HEK293 (cell line): ENCODE data around the gene EPHX1.

Experiments
- AEBP2 ChIP-seq: fragments of 450-650 bp; formaldehyde crosslinking; IDR thresholded peaks from 2 replicates; pipeline ENCODE4 v1.5.1; 2016; ENCODE audit warnings: missing biosample characterization, missing genetic modification characterization, borderline replicate concordance
- BCL11A ChIP-seq: fragments of 450-650 bp; formaldehyde crosslinking; IDR thresholded peaks from 2 replicates; pipeline ENCODE4 v1.5.1; 2016; ENCODE audit warnings: low read depth, missing biosample characterization, missing genetic modification characterization
- GFI1B ChIP-seq: fragments of 450-650 bp; formaldehyde crosslinking; IDR thresholded peaks from 2 replicates; pipeline ENCODE4 v1.5.1; 2016; ENCODE audit warnings: missing biosample characterization, missing genetic modification characterization
- GLI4 ChIP-seq: fragments of 450-650 bp; formaldehyde crosslinking; IDR thresholded peaks from 2 replicates; pipeline ENCODE4 v1.5.1; 2016; ENCODE audit warnings: missing biosample characterization, missing genetic modification characterization
- GLIS1 ChIP-seq: fragments of 450-650 bp; formaldehyde crosslinking; IDR thresholded peaks from 2 replicates; pipeline ENCODE4 v1.5.1; 2016; ENCODE audit warnings: missing biosample characterization, missing genetic modification characterization
- IKZF3 ChIP-seq: fragments of 450-650 bp; IDR thresholded peaks from 2 replicates; pipeline ENCODE4 v1.5.0; 2018; ENCODE audit warnings: missing biosample characterization, mild to moderate bottlenecking, missing genetic modification characterization, moderate library complexity
- KLF16 ChIP-seq: fragments of 450-650 bp; formaldehyde crosslinking; IDR thresholded peaks from 2 replicates; pipeline ENCODE4 v1.5.1; 2017; ENCODE audit warnings: missing biosample characterization, missing genetic modification characterization
- OSR2 ChIP-seq: fragments of 450-650 bp; formaldehyde crosslinking; IDR thresholded peaks from 2 replicates; pipeline ENCODE4 v1.5.1; 2016; ENCODE audit warnings: missing biosample characterization, missing genetic modification characterization
- PRDM10 ChIP-seq: fragments of 450-650 bp; formaldehyde crosslinking; IDR thresholded peaks from 2 replicates; pipeline ENCODE4 v1.5.1; 2016; ENCODE audit warnings: missing biosample characterization, missing genetic modification characterization
- SETDB1 ChIP-seq: IDR thresholded peaks from one replicate; pipeline ENCODE4 v1.6.1; 2017; ENCODE audit warnings: mild to moderate bottlenecking, low read length, moderate library complexity, mixed read lengths; ENCODE audit not compliant: insufficient read length
- SP2 ChIP-seq: fragments of 450-650 bp; formaldehyde crosslinking; IDR thresholded peaks from 2 replicates; pipeline ENCODE4 v1.5.1; 2016; ENCODE audit warnings: missing biosample characterization, missing genetic modification characterization
- TRIM28 ChIP-seq: IDR thresholded peaks from 2 replicates; pipeline ENCODE4 v1.6.1; 2011; ENCODE audit warnings: low read length, control low read depth, borderline replicate concordance
- ZBTB17 ChIP-seq: fragments of 450-650 bp; formaldehyde crosslinking; IDR thresholded peaks from 2 replicates; pipeline ENCODE4 v1.5.1; 2016; ENCODE audit warnings: missing biosample characterization, missing genetic modification characterization
- ZBTB26 ChIP-seq: fragments of 450-650 bp; formaldehyde crosslinking; optimal IDR thresholded peaks from 2 replicates; pipeline ENCODE3; 2016; ENCODE audit warnings: missing biosample characterization, mild to moderate bottlenecking, missing genetic modification characterization
- ZBTB8A ChIP-seq: fragments of 450-650 bp; formaldehyde crosslinking; IDR thresholded peaks from 2 replicates; pipeline ENCODE4 v1.5.1; 2016; ENCODE audit warnings: missing biosample characterization, missing genetic modification characterization
- ZFHX2 ChIP-seq: fragments of 450-650 bp; formaldehyde crosslinking; conservative IDR thresholded peaks from 2 replicates; pipeline ENCODE4 v1.5.1; 2016; ENCODE audit warnings: missing biosample characterization, missing genetic modification characterization
- ZFP41 ChIP-seq: fragments of 450-650 bp; formaldehyde crosslinking; IDR thresholded peaks from 2 replicates; pipeline ENCODE4 v1.5.1; 2016; ENCODE audit warnings: missing biosample characterization, missing genetic modification characterization, borderline replicate concordance
- ZNF10 ChIP-seq: fragments of 450-650 bp; formaldehyde crosslinking; IDR thresholded peaks from 2 replicates; pipeline ENCODE4 v1.5.1; 2017; ENCODE audit warnings: missing biosample characterization, missing genetic modification characterization
- ZNF138 ChIP-seq: fragments of 450-650 bp; formaldehyde crosslinking; IDR thresholded peaks from 2 replicates; pipeline ENCODE4 v1.5.1; 2016; ENCODE audit warnings: missing biosample characterization, missing genetic modification characterization, borderline replicate concordance
- ZNF155 ChIP-seq: fragments of 450-650 bp; formaldehyde crosslinking; IDR thresholded peaks from 2 replicates; pipeline ENCODE4 v1.5.1; 2016; ENCODE audit warnings: missing biosample characterization, missing genetic modification characterization
- ZNF221 ChIP-seq: fragments of 450-650 bp; formaldehyde crosslinking; IDR thresholded peaks from 2 replicates; pipeline ENCODE4 v1.5.1; 2017; ENCODE audit warnings: missing biosample characterization, missing genetic modification characterization, borderline replicate concordance
- ZNF248 ChIP-seq: fragments of 450-650 bp; formaldehyde crosslinking; IDR thresholded peaks from 2 replicates; pipeline ENCODE4 v1.5.1; 2017; ENCODE audit warnings: missing biosample characterization, missing genetic modification characterization
- ZNF266 ChIP-seq: fragments of 450-650 bp; formaldehyde crosslinking; IDR thresholded peaks from 2 replicates; pipeline ENCODE4 v1.5.1; 2016; ENCODE audit warnings: missing biosample characterization, missing genetic modification characterization, low read depth
- ZNF341 ChIP-seq: fragments of 450-650 bp; formaldehyde crosslinking; IDR thresholded peaks from 2 replicates; pipeline ENCODE4; 2016; ENCODE audit warnings: low read depth, missing biosample characterization, missing genetic modification characterization
- ZNF350 ChIP-seq: fragments of 450-650 bp; formaldehyde crosslinking; IDR thresholded peaks from 2 replicates; pipeline ENCODE4 v1.5.0; 2017; ENCODE audit warnings: missing biosample characterization, mild to moderate bottlenecking, missing genetic modification characterization
- ZNF362 ChIP-seq: fragments of 450-650 bp; formaldehyde crosslinking; IDR thresholded peaks from 2 replicates; pipeline ENCODE4 v1.5.1; 2016; ENCODE audit warnings: missing biosample characterization, missing genetic modification characterization
- ZNF398 ChIP-seq: fragments of 450-650 bp; formaldehyde crosslinking; IDR thresholded peaks from 2 replicates; pipeline ENCODE4 v1.5.1; 2017; ENCODE audit warnings: missing biosample characterization, missing genetic modification characterization
- ZNF473 ChIP-seq: fragments of 450-650 bp; formaldehyde crosslinking; IDR thresholded peaks from 2 replicates; pipeline ENCODE4 v1.5.1; 2017; ENCODE audit warnings: missing biosample characterization, missing genetic modification characterization
- ZNF600 ChIP-seq: fragments of 450-650 bp; formaldehyde crosslinking; IDR thresholded peaks from 2 replicates; pipeline ENCODE4 v1.5.1; 2016; ENCODE audit warnings: missing biosample characterization, missing genetic modification characterization
- ZNF626 ChIP-seq: fragments of 450-650 bp; sonication (Bioruptor Pico); formaldehyde crosslinking; IDR thresholded peaks from 2 replicates; pipeline ENCODE4 v1.5.1; 2018; ENCODE audit warnings: missing biosample characterization, missing genetic modification characterization, inconsistent platforms
- ZNF664 ChIP-seq: fragments of 450-650 bp; formaldehyde crosslinking; IDR thresholded peaks from 2 replicates; pipeline ENCODE4 v1.5.1; 2016; ENCODE audit warnings: missing biosample characterization, missing genetic modification characterization
- ZNF792 ChIP-seq: fragments of 450-650 bp; formaldehyde crosslinking; IDR thresholded peaks from 2 replicates; pipeline ENCODE4 v1.5.1; 2016; ENCODE audit warnings: missing biosample characterization, missing genetic modification characterization
- ZSCAN16 ChIP-seq: fragments of 450-650 bp; formaldehyde crosslinking; IDR thresholded peaks from 2 replicates; pipeline ENCODE4 v1.5.1; 2016; ENCODE audit warnings: missing biosample characterization, missing genetic modification characterization

Gene EPHX1

GRCh38 chr1:225845571-225846259 is 35.8 kb downstream of the EPHX1 start (continued):
- TF ChIP-seq ZFHX2 (peak; percentile 34; the same call in 1 of the 2 replicates), ZNF473 (tag by site-specific recombination) (no peak), ZNF626 (tag by site-specific recombination) (no peak), ZNF600 (tag by site-specific recombination) (peak; percentile 27; the same call in 1 of the 2 replicates), GLI4 (tag by site-specific recombination) (no peak), ZNF350 (tag by site-specific recombination) (no peak), ZNF341 (tag by site-specific recombination) (peak; percentile 87), ZBTB17 (tag by site-specific recombination) (0 out of 2 replicates have a peak, but pooled peaks have one; percentile 34), ZNF138 (tag by site-specific recombination) (no peak), OSR2 (tag by site-specific recombination) (no peak), ZNF266 (tag by site-specific recombination) (no peak), AEBP2 (tag by site-specific recombination) (no peak), PRDM10 (tag by site-specific recombination) (peak; percentile 40; the same call in 1 of the 2 replicates), ZSCAN16 (tag by site-specific recombination) (no peak), SP2 (0 out of 2 replicates have a peak, but pooled peaks have one; percentile 11), IKZF3 (tag by site-specific recombination) (peak; percentile 92), TRIM28 (no peak), GFI1B (no peak), GLIS1 (peak; percentile 64), ZNF398 (tag by site-specific recombination) (no peak), ZBTB26 (tag by site-specific recombination) (no peak), ZNF362 (tag by site-specific recombination) (no peak), ZNF248 (tag by site-specific recombination) (no peak), SETDB1 (no peak), ZBTB8A (tag by site-specific recombination) (no peak), ZNF792 (tag by site-specific recombination) (no peak), KLF16 (tag by site-specific recombination) (peak; percentile 85), BCL11A (tag by site-specific recombination) (peak; percentile 60; the same call in 1 of the 2 replicates), ZNF155 (tag by site-specific recombination) (no peak), ZFP41 (tag by site-specific recombination) (no peak), ZNF664 (tag by site-specific recombination) (no peak), ZNF10 (tag by site-specific recombination) (no peak), ZNF221 (tag by site-specific recombination) (no peak)
